Anterior cingulate cortex (tissue), 58 donors: ENCODE results near the gene SLAIN2.

Experiments
- DNase-seq, 58 donors: peaks; one replicate each; lab custom pipeline; 2025; lab: John Stamatoyannopoulos, UW

Gene SLAIN2

GRCh38 chr4:48367016-48367415, 25.7 kb downstream of the SLAIN2 start:
- no peak for DNase-seq

- no peak for DNase-seq
These were observed 27.1 kb downstream of the SLAIN2 start for GRCh38 chr4:48368389-48368788.

- no peak for DNase-seq
These were observed 27.9 kb downstream of the SLAIN2 start for GRCh38 chr4:48369248-48369647.

GRCh38 chr4:48369771-48370170, 28.4 kb downstream of the SLAIN2 start:
- DNase-seq, result no peak

- no peak for DNase-seq
These were observed 29.2 kb downstream of the SLAIN2 start for GRCh38 chr4:48370260-48371134.

- DNase-seq, result no peak
These were observed 30.9 kb downstream of the SLAIN2 start for GRCh38 chr4:48372272-48372671.

- no peak for DNase-seq
These were observed 34.4 kb downstream of the SLAIN2 start for GRCh38 chr4:48375651-48376304.

GRCh38 chr4:48379587-48380180, 38.4 kb downstream of the SLAIN2 start:
- no peak for DNase-seq

- DNase-seq, result no peak
These were observed 39.3 kb downstream of the SLAIN2 start for GRCh38 chr4:48380583-48381167.

GRCh38 chr4:48388525-48389154, 47.3 kb downstream of the SLAIN2 start:
- DNase-seq, result no peak

- DNase-seq, result no peak
These were observed 54.7 kb downstream of the SLAIN2 start for GRCh38 chr4:48396043-48396442.

- no peak for DNase-seq
These were observed 59.1 kb downstream of the SLAIN2 start for GRCh38 chr4:48400416-48400815.

GRCh38 chr4:48403358-48403757, 62.0 kb downstream of the SLAIN2 start:
- peak in 1 of 58 donors; percentile 13 for DNase-seq

GRCh38 chr4:48403779-48404178, 62.5 kb downstream of the SLAIN2 start:
- peak in 1 of 58 donors; percentile 13 for DNase-seq

GRCh38 chr4:48405924-48406323, 64.6 kb downstream of the SLAIN2 start:
- DNase-seq, result no peak

- no peak for DNase-seq
These were observed 67.9 kb downstream of the SLAIN2 start for GRCh38 chr4:48409203-48409602.

- DNase-seq, result no peak
These were observed 69.5 kb downstream of the SLAIN2 start for GRCh38 chr4:48410812-48411211.

GRCh38 chr4:48420144-48420543, 78.8 kb downstream of the SLAIN2 start:
- no peak for DNase-seq

GRCh38 chr4:48421101-48421500, 79.8 kb downstream of the SLAIN2 start:
- no peak for DNase-seq

GRCh38 chr4:48428926-48429325, 87.6 kb downstream of the SLAIN2 start:
- DNase-seq, result no peak
